WTC11 (cell line): Measurements from ENCODE around the gene CISD3. TPM values are rescaled to one million over a fixed set of nuclear protein-coding genes. Genes with fewer than 3 reads are reported as not detected.
A peak's percentile ranks its signal among the peaks of the same experiment; 100 is the strongest.

Experiments
- AFF4 ChIP-seq: sonication (generic); formaldehyde crosslinking; IDR thresholded peaks from 2 replicates; pipeline ENCODE4 v1.8.1; 2023; ENCODE audit warnings: mild to moderate bottlenecking, missing genetic modification reagents, borderline replicate concordance
- AR ChIP-seq: fragments of 250-450 bp; sonication (Bioruptor Pico); IDR thresholded peaks from 2 replicates; pipeline ENCODE4 v1.9.0; 2021; ENCODE audit warnings: mild to moderate bottlenecking
- ATF2 ChIP-seq: sonication (generic); formaldehyde crosslinking; IDR thresholded peaks from 2 replicates; pipeline ENCODE4 v1.8.1; 2022; ENCODE audit warnings: low read depth, missing genetic modification reagents, borderline replicate concordance
- ATF6 ChIP-seq: sonication (generic); formaldehyde crosslinking; IDR thresholded peaks from 2 replicates; pipeline ENCODE4 v1.8.1; 2023; ENCODE audit warnings: mild to moderate bottlenecking, missing genetic modification reagents
- FOXP1 ChIP-seq: sonication (generic); formaldehyde crosslinking; IDR thresholded peaks from 2 replicates; pipeline ENCODE4 v1.8.0; 2022; ENCODE audit warnings: missing genetic modification reagents, mild to moderate bottlenecking, moderate library complexity, borderline replicate concordance
- GRHL2 ChIP-seq: fragments of 250-450 bp; sonication (Bioruptor Pico); IDR thresholded peaks from 2 replicates; pipeline ENCODE4 v1.8.0; 2022; ENCODE audit warnings: mild to moderate bottlenecking, moderate library complexity; ENCODE audit not compliant: insufficient replicate concordance, severe bottlenecking
- HMGXB4 ChIP-seq: sonication (generic); formaldehyde crosslinking; IDR thresholded peaks from 2 replicates; pipeline ENCODE4 v1.8.1; 2023; ENCODE audit warnings: mild to moderate bottlenecking, moderate library complexity, missing genetic modification reagents
- IRF1 ChIP-seq: sonication (generic); formaldehyde crosslinking; IDR thresholded peaks from 2 replicates; pipeline ENCODE4 v1.8.0; 2023; ENCODE audit warnings: missing genetic modification reagents
- IRF2 ChIP-seq: sonication (generic); formaldehyde crosslinking; IDR thresholded peaks from 2 replicates; pipeline ENCODE4 v1.8.0; 2022; ENCODE audit warnings: low read depth, missing genetic modification reagents, borderline replicate concordance
- NFYB ChIP-seq: sonication (generic); formaldehyde crosslinking; conservative IDR thresholded peaks from 2 replicates; pipeline ENCODE4 v1.8.0; 2022; ENCODE audit warnings: low read depth, missing genetic modification reagents
- PRDM15 ChIP-seq: sonication (generic); formaldehyde crosslinking; IDR thresholded peaks from 2 replicates; pipeline ENCODE4 v1.8.0; 2022; ENCODE audit warnings: missing genetic modification reagents
- RELA ChIP-seq: sonication (generic); formaldehyde crosslinking; IDR thresholded peaks from 2 replicates; pipeline ENCODE4 v1.8.1; 2022; ENCODE audit warnings: missing genetic modification reagents, mild to moderate bottlenecking, borderline replicate concordance
- SMAD3 ChIP-seq: sonication (generic); formaldehyde crosslinking; IDR thresholded peaks from 2 replicates; pipeline ENCODE4 v1.8.0; 2022; ENCODE audit warnings: missing genetic modification reagents, mild to moderate bottlenecking, borderline replicate concordance
- USF1 ChIP-seq: sonication (generic); formaldehyde crosslinking; IDR thresholded peaks from 2 replicates; pipeline ENCODE4 v1.8.0; 2022; ENCODE audit warnings: mild to moderate bottlenecking, missing genetic modification reagents
- ZBTB21 ChIP-seq: sonication (generic); formaldehyde crosslinking; IDR thresholded peaks from 2 replicates; pipeline ENCODE4 v1.8.1; 2023; ENCODE audit warnings: mild to moderate bottlenecking, missing genetic modification reagents, borderline replicate concordance
- ZMAT4 ChIP-seq: fragments of 250-450 bp; sonication (Bioruptor Pico); IDR thresholded peaks from 2 replicates; pipeline ENCODE4 v1.9.0; 2021; ENCODE audit warnings: mild to moderate bottlenecking
- ZNF671 ChIP-seq: fragments of 250-450 bp; sonication (Bioruptor Pico); IDR thresholded peaks from 2 replicates; pipeline ENCODE4 v1.8.0; 2021; ENCODE audit warnings: mild to moderate bottlenecking
- total RNA-seq: library from RNA; stranded (reverse); gene quantifications from 3 replicates; pipeline ENCODE4 v1.2.3, GENCODE V29; 2021

Gene CISD3
- total RNA-seq, 1 experiment from 2014 or later = 12.1 TPM

- 0 out of 2 replicates have a peak, but pooled peaks have one; percentile 31 for TF ChIP-seq FOXP1 (CRISPR knock-in tag)
- no peak for TF ChIP-seq AR (CRISPR knock-in tag)
- TF ChIP-seq ATF2 (CRISPR knock-in tag) = no peak
- no peak for TF ChIP-seq AFF4 (CRISPR knock-in tag)
- TF ChIP-seq PRDM15 = no peak
- no peak for TF ChIP-seq RELA (CRISPR knock-in tag)
- no peak for TF ChIP-seq ATF6
- TF ChIP-seq USF1 (CRISPR knock-in tag) = no peak
- TF ChIP-seq IRF2 (CRISPR knock-in tag) = no peak
- no peak for TF ChIP-seq SMAD3
- TF ChIP-seq ZMAT4 (CRISPR knock-in tag) = no peak
- TF ChIP-seq HMGXB4 (CRISPR knock-in tag) = peak; percentile 42; the same call in 1 of the 2 replicates
- TF ChIP-seq ZBTB21 (CRISPR knock-in tag) = no peak; the same call in 1 of the 2 replicates
- no peak for TF ChIP-seq NFYB (CRISPR knock-in tag)
- no peak for TF ChIP-seq ZNF671 (CRISPR knock-in tag)
- TF ChIP-seq IRF1 (CRISPR knock-in tag) = no peak
- no peak for TF ChIP-seq GRHL2 (CRISPR knock-in tag)
Observed at GRCh38 chr17:38702166-38702915, 27.8 kb upstream of the CISD3 start (continued).
